ENCODE measurements around the gene BAZ1A.
A peak's percentile ranks its signal among the peaks of the same experiment; 100 is the strongest.

The BAZ1A gene

GRCh38 chr14:34722723-34723545 is 152.2 kb downstream of the BAZ1A start:
- DNase-seq = peak; percentile 68

GRCh38 chr14:34721129-34721528 is 154.0 kb downstream of the BAZ1A start:
- DNase-seq = no peak

GRCh38 chr14:34718750-34719304 is 156.3 kb downstream of the BAZ1A start:
- DNase-seq = no peak

GRCh38 chr14:34715127-34715863 is 159.9 kb downstream of the BAZ1A start:
- no peak for DNase-seq

GRCh38 chr14:34714320-34715126 is 160.6 kb downstream of the BAZ1A start, which contains the start of gene CFL2:
TSS of gene CFL2 (minus strand) at chr14:34714593. CDS start at chr14:34714540, 53 bp downstream.
- DNase-seq = peak; percentile 96

GRCh38 chr14:34713681-34714319 is 161.4 kb downstream of the BAZ1A start:
- peak; percentile 79 for DNase-seq

GRCh38 chr14:34713122-34713680 is 162.0 kb downstream of the BAZ1A start:
- no peak for DNase-seq

- DNase-seq = no peak
These were observed 163.1 kb downstream of the BAZ1A start for GRCh38 chr14:34711796-34712712.

- DNase-seq = peak; percentile 97
These were observed 164.0 kb downstream of the BAZ1A start for GRCh38 chr14:34711169-34711568.

GRCh38 chr14:34710744-34711143 is 164.4 kb downstream of the BAZ1A start:
- DNase-seq = peak; percentile 51

- DNase-seq = peak; percentile 28
These were observed 165.2 kb downstream of the BAZ1A start for GRCh38 chr14:34710006-34710405.

GRCh38 chr14:34707722-34708121 is 167.4 kb downstream of the BAZ1A start:
- DNase-seq = peak; percentile 22
